Measurements from ENCODE around the gene OR6C2. TPM values are rescaled to one million over a fixed set of nuclear protein-coding genes. Genes with fewer than 3 reads are reported as not detected.
"Not testable (repeated sequence)": the region's sequence is repeated elsewhere in the genome, so short reads cannot be mapped to it uniquely, and the experiment has no call there.

Gene OR6C2
- total RNA-seq, 1 donor from 2014 or later, result not detected

GRCh38 chr12:55445357-55445756 is 1.5 kb downstream of the OR6C2 start:
- H3K9me3 ChIP-seq, result no peaks in the 10 kb centered on the region
- TF ChIP-seq CTCF (IDR thresholded peaks at IDR 0.05) (no peak), POLR2A (IDR thresholded peaks at IDR 0.05) (no peak)
- no peaks in the 10 kb centered on the region for H3K36me3 ChIP-seq
- no peaks in the 10 kb centered on the region for H3K27me3 ChIP-seq
- H3K4me1 ChIP-seq, result no peaks in the 10 kb centered on the region
- DNase-seq (ENCODE audit: extremely low spot score in 2 of 2), result no peak
- no peak overlapping the region for H3K27ac ChIP-seq
- H3K4me3 ChIP-seq, result no peak overlapping the region
- intact Hi-C loops (cut with DNase I), result no loop called here

GRCh38 chr12:55446326-55446725 is 2.5 kb downstream of the OR6C2 start:
- Histone ChIP-seq H3K27ac (no peak overlapping the region), H3K9me3 (no peaks in the 10 kb centered on the region), H3K4me1 (no peaks in the 10 kb centered on the region), H3K27me3 (no peaks in the 10 kb centered on the region), H3K4me3 (no peak overlapping the region), H3K36me3 (no peaks in the 10 kb centered on the region)
- TF ChIP-seq CTCF (IDR thresholded peaks at IDR 0.05) (no peak), POLR2AphosphoS5 (IDR thresholded peaks at IDR 0.05; ENCODE audit: insufficient read depth in 1 of 2, low read depth in 1 of 2) (no peak), POLR2A (IDR thresholded peaks at IDR 0.05) (no peak)
- DNase-seq (ENCODE audit: extremely low spot score in 2 of 2), result no peak
- intact Hi-C loops (cut with DNase I), result no loop called here

GRCh38 chr12:55448825-55449224 is 4.9 kb downstream of the OR6C2 start:
- no peaks in the 10 kb centered on the region for H3K4me1 ChIP-seq
- TF ChIP-seq CTCF (IDR thresholded peaks at IDR 0.05), result no peak
- TF ChIP-seq POLR2AphosphoS5 (IDR thresholded peaks at IDR 0.05; ENCODE audit: insufficient read depth in 1 of 2, low read depth in 1 of 2), result no peak
- no peak for TF ChIP-seq POLR2A (IDR thresholded peaks at IDR 0.05)
- H3K9me3 ChIP-seq, result no peaks in the 10 kb centered on the region
- H3K27me3 ChIP-seq, result no peaks in the 10 kb centered on the region
- H3K36me3 ChIP-seq, result no peaks in the 10 kb centered on the region
- no peak for DNase-seq (ENCODE audit: extremely low spot score in 2 of 2)
- H3K27ac ChIP-seq, result no peak overlapping the region
- intact Hi-C loops (cut with DNase I), result no loop called here
- no peak overlapping the region for H3K4me3 ChIP-seq

- H3K9me3 ChIP-seq; H3K36me3 ChIP-seq; H3K27me3 ChIP-seq; H3K4me3 ChIP-seq; H3K4me1 ChIP-seq; intact Hi-C loops (cut with DNase I); H3K27ac ChIP-seq; DNase-seq (ENCODE audit: extremely low spot score in 2 of 2): not testable (repeated sequence)
These were observed 21.1 kb downstream of the OR6C2 start for GRCh38 chr12:55464926-55465325.

- Histone ChIP-seq H3K36me3 (no peaks in the 10 kb centered on the region), H3K9me3 (no peaks in the 10 kb centered on the region), H3K27ac (no peak overlapping the region), H3K4me3 (no peak overlapping the region), H3K27me3 (no peaks in the 10 kb centered on the region), H3K4me1 (no peaks in the 10 kb centered on the region)
- intact Hi-C loops (cut with DNase I), result no loop called here
- TF ChIP-seq POLR2AphosphoS5 (IDR thresholded peaks at IDR 0.05; ENCODE audit: insufficient read depth in 1 of 2, low read depth in 1 of 2), result no peak
- TF ChIP-seq CTCF (IDR thresholded peaks at IDR 0.05), result no peak
- TF ChIP-seq POLR2A (IDR thresholded peaks at IDR 0.05), result no peak
- no peak for DNase-seq (ENCODE audit: extremely low spot score in 2 of 2)
These were observed 24.0 kb downstream of the OR6C2 start for GRCh38 chr12:55467836-55468235.

- TF ChIP-seq POLR2AphosphoS5 (IDR thresholded peaks at IDR 0.05; ENCODE audit: insufficient read depth in 1 of 2, low read depth in 1 of 2) (no peak), POLR2A (IDR thresholded peaks at IDR 0.05) (no peak)
- no peaks in the 10 kb centered on the region for H3K4me1 ChIP-seq
- no peaks in the 10 kb centered on the region for H3K9me3 ChIP-seq
- H3K36me3 ChIP-seq, result no peaks in the 10 kb centered on the region
- no peak overlapping the region for H3K27ac ChIP-seq
- intact Hi-C loops (cut with DNase I), result no loop called here
- no peaks in the 10 kb centered on the region for H3K27me3 ChIP-seq
- H3K4me3 ChIP-seq, result no peak overlapping the region
- DNase-seq (ENCODE audit: extremely low spot score in 2 of 2), result no peak
These were observed 25.4 kb downstream of the OR6C2 start for GRCh38 chr12:55469291-55469690.

Data from vagina (tissue), 2 donors.